HG02678 (cell line): ENCODE measurements around the gene PIK3CD.
"Not testable (repeated sequence)": the region's sequence is repeated elsewhere in the genome, so short reads cannot be mapped to it uniquely, and the experiment has no call there.

Source experiments
- ATAC-seq: cut with Tn5 transposase; IDR thresholded peaks from one replicate; pipeline ENCODE4 v1.9.1; 2021; ENCODE audit warnings: mild to moderate bottlenecking, moderate library complexity; ENCODE audit not compliant: unreplicated experiment

Gene PIK3CD

DNA sequence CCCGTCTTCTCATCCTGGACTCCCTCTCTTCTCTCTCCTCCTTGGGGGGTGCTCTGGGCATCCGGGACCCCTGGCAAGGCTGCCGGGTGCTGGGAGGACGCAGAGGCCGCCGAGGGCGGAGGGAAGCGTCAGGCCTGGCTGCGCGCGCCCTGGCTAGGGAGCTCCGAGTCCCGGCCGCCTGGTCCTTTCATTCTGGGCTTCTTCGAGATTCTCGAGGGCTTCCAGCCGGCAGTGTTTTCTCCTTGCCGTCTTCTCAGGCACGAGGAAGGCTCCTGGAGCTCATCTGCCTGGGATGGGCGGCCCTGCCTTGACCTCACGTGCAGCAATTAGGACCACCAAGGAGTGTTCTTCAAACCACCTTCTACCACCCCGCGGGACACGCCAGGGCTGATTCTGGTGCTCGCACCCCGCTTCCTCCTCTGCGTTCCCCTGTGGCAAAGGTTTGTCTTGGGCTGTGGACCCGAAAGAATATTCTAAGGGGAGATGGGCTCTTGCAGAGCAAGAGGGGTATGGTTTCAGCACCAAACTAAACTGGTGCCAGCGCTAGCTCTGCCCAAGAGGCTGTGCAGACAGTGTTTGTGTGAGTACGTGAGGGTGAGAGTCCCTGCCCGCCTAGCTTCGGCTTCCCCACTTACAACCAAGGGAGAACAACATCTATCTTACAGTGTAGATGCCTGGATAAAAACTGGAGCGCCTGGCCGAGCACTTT lies 36.5 kb downstream of the PIK3CD start:
- no peak for ATAC-seq

- ATAC-seq = no peak
Observed at GRCh38 chr1:9688599-9688998, 37.1 kb downstream of the PIK3CD start.

DNA sequence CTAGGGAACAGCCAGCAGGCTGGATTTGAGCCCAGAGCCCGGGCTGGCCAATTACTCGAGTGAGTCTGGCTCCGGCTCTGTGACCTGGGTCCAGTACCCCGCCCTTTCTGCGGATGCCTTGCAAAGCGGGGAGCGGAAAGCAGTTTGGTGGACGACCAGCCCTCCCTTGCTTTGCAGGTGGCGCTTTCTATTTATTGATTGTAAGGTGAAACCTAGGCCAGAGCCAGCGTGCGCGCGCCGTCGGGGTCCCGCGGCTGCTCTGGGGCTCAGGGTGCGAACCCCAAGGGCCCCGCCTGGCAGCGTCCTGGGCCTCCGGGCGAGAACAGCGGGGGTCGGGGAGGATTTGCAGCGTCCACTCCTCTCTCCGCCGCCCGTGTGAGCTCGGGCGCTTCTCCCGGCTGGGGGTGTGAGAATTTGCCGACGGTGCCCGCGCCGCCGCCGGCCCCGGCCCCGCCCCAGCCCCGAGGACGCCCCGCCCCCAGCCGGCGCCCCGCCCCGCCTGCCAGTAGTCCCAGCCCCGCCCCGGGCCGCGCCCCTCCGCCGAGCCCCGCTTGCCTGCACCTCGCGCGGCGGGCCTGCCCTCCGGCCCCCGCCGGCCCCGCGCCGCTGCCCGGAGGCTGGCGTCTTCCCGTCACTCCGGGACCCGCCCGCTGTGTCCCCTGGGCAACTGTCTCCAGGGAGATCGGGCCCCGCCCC lies 37.6 kb downstream of the PIK3CD start:
- peak; percentile 58 for ATAC-seq

DNA sequence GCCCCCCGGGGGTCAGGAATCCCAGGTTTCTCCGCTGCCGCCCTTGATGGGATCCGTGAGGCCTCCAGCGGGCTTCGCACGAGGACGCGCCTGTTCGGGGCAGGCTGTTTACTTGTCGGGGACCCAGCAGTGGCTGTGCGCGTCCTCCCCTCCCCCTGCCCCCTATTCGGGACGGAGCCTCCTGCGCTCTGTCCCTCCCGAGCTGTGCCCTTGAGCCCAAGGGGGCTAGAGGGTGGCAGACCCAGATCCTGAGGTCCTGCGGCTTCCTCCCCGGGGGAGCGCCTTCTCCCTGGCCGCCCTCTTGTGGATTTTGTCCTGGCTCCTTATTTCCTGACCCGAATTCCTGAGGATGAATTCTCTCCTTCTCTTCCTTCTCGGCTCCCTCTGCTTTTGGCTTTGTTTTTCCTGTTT lies 38.4 kb downstream of the PIK3CD start:
- ATAC-seq = no peak

DNA sequence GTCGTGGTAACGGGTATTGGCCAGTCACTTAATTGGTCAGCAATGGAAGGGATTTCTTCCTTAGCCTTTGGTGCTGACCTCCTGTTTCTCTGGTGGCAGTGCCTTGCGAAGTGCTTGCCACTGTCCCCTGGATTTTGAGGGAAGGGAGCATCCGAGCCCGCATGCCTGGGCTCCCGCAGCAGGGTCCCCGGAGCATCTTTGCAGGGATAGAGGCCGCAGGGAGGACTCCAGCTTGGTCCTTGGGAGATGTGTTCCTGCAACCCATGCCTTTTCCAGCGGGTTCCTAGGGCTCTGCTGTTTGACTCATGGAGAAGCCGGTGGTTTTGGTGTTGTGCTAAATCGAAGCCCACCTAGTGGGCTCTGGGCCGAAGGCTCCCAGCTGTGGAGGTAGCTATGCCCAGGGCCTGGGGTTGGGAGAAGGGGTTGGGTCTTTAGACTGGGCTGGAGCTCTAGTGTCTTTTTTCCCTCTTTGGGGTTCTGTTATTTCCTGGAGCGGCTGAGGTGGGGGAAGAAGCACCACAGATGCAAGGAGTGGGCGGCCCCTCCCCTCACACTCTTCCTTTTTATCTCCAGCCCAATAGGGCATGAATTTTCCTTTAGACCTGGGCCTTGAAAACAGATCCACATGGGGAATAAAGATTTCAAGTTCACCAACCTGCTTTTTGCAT lies 39.0 kb downstream of the PIK3CD start:
- no peak for ATAC-seq

DNA sequence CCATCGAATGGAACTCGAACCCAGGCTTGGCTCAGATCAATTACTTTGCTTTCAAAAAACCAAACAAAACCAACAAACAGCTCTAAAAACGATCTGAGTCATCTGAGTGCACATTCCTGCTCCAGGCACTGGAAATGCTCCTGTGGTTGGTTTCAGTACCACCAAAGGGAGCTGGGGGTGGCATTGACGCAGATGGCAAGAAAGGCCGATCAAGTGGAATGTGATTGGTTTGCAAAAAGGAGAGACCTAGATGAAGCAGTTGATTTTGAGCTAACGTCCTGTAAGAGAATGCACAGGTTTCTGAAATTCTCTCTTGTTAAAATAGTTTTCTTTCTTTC lies 39.5 kb downstream of the PIK3CD start:
- ATAC-seq = no peak

GRCh38 chr1:9691691-9692090 lies 40.2 kb downstream of the PIK3CD start:
- no peak for ATAC-seq

- no peak for ATAC-seq
Observed at GRCh38 chr1:9696793-9697192, 45.3 kb downstream of the PIK3CD start.

- no peak for ATAC-seq
Observed at GRCh38 chr1:9699361-9699760, 47.8 kb downstream of the PIK3CD start.

DNA sequence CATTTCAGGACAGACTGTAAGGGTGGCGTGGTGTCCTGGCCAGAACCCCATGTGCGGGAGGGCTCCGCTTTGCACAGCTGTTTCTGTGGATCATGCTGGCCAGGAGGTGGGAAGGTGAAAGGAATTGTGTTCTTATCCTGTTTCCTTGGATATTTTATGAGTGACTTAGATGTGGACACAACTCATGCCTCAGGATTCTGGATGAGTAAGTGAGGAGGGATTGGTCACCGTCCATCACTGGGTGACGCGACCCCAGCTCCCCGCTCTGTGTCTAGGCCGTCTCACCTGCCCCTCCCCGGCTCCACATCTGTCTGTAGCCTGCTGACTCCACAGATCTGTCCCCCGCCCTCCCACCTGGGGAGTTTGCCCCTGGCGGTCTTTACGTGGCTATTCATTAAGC lies 48.8 kb downstream of the PIK3CD start:
- no peak for ATAC-seq

- no peak for ATAC-seq
Observed at GRCh38 chr1:9701665-9702064, 50.1 kb downstream of the PIK3CD start.

- ATAC-seq = no peak
Observed at GRCh38 chr1:9703165-9703509, 51.6 kb downstream of the PIK3CD start.

- no peak for ATAC-seq
Observed at GRCh38 chr1:9703681-9704080, 52.1 kb downstream of the PIK3CD start.

DNA sequence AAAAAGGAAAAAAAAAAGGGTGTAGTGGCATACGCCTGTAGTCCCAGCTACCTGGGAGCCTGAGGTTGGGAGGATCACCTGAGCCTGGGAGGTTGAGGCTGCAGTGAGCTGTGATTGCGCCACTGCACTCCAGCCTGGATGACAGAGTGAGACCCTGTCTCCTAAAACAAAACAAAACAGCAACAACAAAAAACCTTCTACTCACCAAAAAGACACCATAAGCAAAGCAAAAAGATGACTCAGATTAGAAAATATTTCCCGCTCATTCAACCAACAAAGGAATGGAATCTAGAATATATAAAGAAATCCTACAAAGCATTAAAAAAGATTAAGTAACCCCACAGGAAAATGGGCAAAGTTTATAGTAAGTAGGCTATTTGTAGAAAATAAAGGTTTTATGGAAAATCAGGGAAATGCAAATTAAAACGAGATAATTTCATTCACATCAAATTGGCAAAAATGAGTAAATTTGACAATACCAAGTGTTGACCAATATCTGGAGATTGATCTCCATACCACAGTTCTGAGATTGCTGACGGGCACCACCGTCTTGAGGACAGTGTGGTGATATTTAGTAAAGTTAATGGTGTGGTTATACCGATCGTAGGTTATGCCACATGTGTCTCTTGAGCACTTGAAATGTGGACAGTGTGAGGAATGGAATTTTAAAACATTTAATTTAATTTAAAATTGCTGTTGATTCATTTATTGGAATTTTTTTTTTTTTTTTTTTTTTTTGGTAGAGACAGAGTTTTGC lies 54.0 kb downstream of the PIK3CD start:
- ATAC-seq = no peak

DNA sequence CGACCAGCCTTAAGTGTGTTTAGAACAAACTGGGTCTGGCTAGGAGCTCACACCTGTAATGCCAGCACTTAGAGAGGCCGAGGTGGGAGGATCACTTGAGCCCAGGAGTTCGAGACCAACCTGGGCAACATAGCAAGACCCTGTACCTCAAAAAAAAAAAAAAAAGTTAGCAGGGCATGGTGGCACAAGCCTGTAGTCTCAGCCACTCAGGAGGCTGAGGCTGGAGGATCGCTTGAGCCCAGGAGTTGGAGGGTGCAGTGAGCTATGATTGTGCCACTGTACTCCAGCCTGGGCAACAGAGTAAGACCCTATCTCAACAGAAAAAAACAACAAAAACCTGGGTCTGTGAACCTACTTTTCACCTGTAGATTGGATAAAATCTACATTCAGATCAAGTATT lies 54.6 kb downstream of the PIK3CD start:
- no peak for ATAC-seq

GRCh38 chr1:9710037-9710436 lies 58.5 kb downstream of the PIK3CD start:
- no peak for ATAC-seq

DNA sequence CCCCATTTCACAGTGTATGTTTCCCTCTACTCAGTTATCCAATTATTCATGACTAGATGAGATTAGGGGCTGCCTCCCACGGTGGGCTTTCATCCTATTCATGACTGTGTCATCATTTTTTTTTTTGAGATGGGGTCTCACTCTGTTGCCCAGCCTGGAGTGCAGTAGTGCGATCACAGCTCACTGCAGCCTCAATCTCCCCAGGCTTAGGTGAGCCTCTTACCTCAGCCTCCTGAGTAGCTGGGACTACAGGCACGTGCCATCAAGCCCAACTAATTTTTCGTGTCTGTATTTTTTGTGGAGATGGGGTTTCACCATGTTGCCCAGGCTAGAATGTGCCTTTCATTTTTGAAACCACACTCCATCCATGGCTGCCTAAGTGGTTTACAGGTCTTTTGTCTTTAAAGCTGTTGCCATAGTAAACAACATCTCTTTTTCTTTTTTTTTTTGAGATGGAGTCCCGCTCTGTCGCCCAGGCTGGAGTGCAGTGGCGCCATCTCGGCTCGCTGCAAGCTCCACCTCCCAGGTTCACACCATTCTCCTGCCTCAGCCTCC lies 60.0 kb downstream of the PIK3CD start:
- no peak for ATAC-seq

DNA sequence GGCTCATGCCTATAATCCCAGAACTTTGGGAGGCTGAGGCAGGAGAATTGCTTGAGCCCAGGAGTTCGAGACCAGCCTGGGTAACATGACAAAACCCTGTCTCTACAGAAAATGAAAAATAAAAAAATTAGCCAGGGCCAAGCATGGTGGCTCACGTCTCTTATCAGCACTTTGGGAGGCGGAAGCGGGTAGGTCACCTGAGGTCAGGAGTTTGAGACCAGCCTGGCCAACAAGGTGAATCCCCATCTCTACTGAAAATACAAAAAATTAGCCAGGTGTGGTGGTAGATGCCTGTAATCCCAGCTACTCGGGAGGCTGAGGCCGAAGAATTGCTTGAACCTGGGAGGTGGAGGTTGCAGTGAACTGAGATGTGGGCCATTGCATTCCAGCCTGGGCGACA lies 61.2 kb downstream of the PIK3CD start:
- not testable (repeated sequence) for ATAC-seq

- no peak for ATAC-seq
Observed at GRCh38 chr1:9714257-9714718, 62.8 kb downstream of the PIK3CD start.

DNA sequence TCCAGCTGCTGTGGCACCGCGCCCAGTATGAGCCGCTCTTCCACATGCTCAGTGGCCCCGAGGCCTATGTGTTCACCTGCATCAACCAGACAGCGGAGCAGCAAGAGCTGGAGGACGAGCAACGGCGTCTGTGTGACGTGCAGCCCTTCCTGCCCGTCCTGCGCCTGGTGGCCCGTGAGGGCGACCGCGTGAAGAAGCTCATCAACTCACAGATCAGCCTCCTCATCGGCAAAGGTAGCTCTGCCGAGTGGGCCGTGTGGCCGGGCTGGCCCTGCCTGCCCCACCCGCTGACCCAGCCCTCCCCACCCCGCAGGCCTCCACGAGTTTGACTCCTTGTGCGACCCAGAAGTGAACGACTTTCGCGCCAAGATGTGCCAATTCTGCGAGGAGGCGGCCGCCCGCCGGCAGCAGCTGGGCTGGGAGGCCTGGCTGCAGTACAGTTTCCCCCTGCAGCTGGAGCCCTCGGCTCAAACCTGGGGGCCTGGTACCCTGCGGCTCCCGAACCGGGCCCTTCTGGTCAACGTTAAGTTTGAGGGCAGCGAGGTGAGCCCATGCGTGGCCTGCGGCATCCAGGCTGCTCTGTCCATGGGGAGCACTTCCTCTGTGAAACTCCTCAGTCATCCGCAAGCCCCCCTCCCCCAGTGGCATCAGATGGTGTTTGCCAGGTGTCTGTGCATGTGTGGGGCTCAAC lies 64.2 kb downstream of the PIK3CD start:
- no peak for ATAC-seq
